ENCODE measurements around the gene DISC1.

Gene DISC1

GRCh38 chr1:231808990-231809389 lies 182.4 kb downstream of the DISC1 start:
- peak; percentile 59 for DNase-seq (ENCODE audit: low read depth)

GRCh38 chr1:231810415-231810814 lies 183.8 kb downstream of the DISC1 start:
- no peak for DNase-seq (ENCODE audit: low read depth)
- peaks cover 5% of the 10 kb centered on the region for H3K9me3 ChIP-seq (ENCODE audit: control insufficient read depth, low read length)
- H3K36me3 ChIP-seq (ENCODE audit: control insufficient read depth, insufficient read depth, low read length, severe bottlenecking) = no peaks in the 10 kb centered on the region
- peaks cover 11% of the 10 kb centered on the region for H3K4me1 ChIP-seq (ENCODE audit: control insufficient read depth, insufficient read depth, low read length)
- no peaks in the 10 kb centered on the region for H3K27me3 ChIP-seq (replicated peaks; ENCODE audit: control insufficient read depth, insufficient read depth, low read length)
- H3K9ac ChIP-seq (ENCODE audit: low read length) = no peak overlapping the region
- H3K4me3 ChIP-seq (ENCODE audit: low read length) = no peak overlapping the region

More at GRCh38 chr1:231808990-231809389, 182.4 kb downstream of the DISC1 start:
- Histone ChIP-seq H3K4me1 (ENCODE audit: control insufficient read depth, insufficient read depth, low read length) (peaks cover 11% of the 10 kb centered on the region), H3K27me3 (replicated peaks; ENCODE audit: control insufficient read depth, insufficient read depth, low read length) (no peaks in the 10 kb centered on the region), H3K9ac (ENCODE audit: low read length) (no peak overlapping the region), H3K4me3 (ENCODE audit: low read length) (no peak overlapping the region), H3K9me3 (ENCODE audit: control insufficient read depth, low read length) (peaks cover 5% of the 10 kb centered on the region), H3K36me3 (ENCODE audit: control insufficient read depth, insufficient read depth, low read length, severe bottlenecking) (no peaks in the 10 kb centered on the region)

DNA sequence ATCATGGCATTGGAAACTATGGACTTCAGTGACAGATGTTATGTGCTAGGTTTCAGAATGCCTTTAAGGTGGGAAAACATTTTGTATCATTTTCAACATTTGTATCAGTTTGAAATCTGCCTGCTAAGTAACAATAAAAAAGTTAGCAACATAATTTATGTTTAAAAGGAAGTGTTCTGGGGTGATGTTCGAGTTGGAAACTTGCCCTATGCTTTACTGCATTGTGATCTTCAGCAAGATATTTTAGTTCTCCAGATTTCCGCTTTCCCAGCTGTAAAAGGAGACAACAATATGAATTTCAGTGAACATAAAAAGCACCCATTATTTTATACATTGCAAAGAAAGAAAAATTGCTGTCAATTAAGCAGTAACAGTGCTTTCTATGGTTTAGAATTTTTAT lies 187.4 kb downstream of the DISC1 start:
- no peaks in the 10 kb centered on the region for H3K36me3 ChIP-seq (ENCODE audit: control insufficient read depth, insufficient read depth, low read length, severe bottlenecking)
- H3K4me3 ChIP-seq (ENCODE audit: low read length) = no peak overlapping the region
- peaks cover 5% of the 10 kb centered on the region for H3K9me3 ChIP-seq (ENCODE audit: control insufficient read depth, low read length)
- H3K27me3 ChIP-seq (replicated peaks; ENCODE audit: control insufficient read depth, insufficient read depth, low read length) = no peaks in the 10 kb centered on the region
- peaks cover 2% of the 10 kb centered on the region for H3K4me1 ChIP-seq (ENCODE audit: control insufficient read depth, insufficient read depth, low read length)
- no peak for DNase-seq (ENCODE audit: low read depth)
- H3K9ac ChIP-seq (ENCODE audit: low read length) = no peak overlapping the region

- no peaks in the 10 kb centered on the region for H3K27me3 ChIP-seq (replicated peaks; ENCODE audit: control insufficient read depth, insufficient read depth, low read length)
- peaks cover 5% of the 10 kb centered on the region for H3K9me3 ChIP-seq (ENCODE audit: control insufficient read depth, low read length)
- no peak for DNase-seq (ENCODE audit: low read depth)
- H3K9ac ChIP-seq (ENCODE audit: low read length) = no peak overlapping the region
- H3K4me1 ChIP-seq (ENCODE audit: control insufficient read depth, insufficient read depth, low read length) = no peaks in the 10 kb centered on the region
- H3K36me3 ChIP-seq (ENCODE audit: control insufficient read depth, insufficient read depth, low read length, severe bottlenecking) = no peaks in the 10 kb centered on the region
- no peak overlapping the region for H3K4me3 ChIP-seq (ENCODE audit: low read length)
Observed at GRCh38 chr1:231814521-231814920, 187.9 kb downstream of the DISC1 start.

GRCh38 chr1:231817801-231818200 lies 191.2 kb downstream of the DISC1 start:
- no peaks in the 10 kb centered on the region for H3K36me3 ChIP-seq (ENCODE audit: control insufficient read depth, insufficient read depth, low read length, severe bottlenecking)
- H3K4me3 ChIP-seq (ENCODE audit: low read length) = no peak overlapping the region
- no peak overlapping the region for H3K9ac ChIP-seq (ENCODE audit: low read length)
- no peak for DNase-seq (ENCODE audit: low read depth)
- peaks cover 5% of the 10 kb centered on the region for H3K9me3 ChIP-seq (ENCODE audit: control insufficient read depth, low read length)
- H3K4me1 ChIP-seq (ENCODE audit: control insufficient read depth, insufficient read depth, low read length) = no peaks in the 10 kb centered on the region
- H3K27me3 ChIP-seq (replicated peaks; ENCODE audit: control insufficient read depth, insufficient read depth, low read length) = no peaks in the 10 kb centered on the region

- H3K27me3 ChIP-seq (replicated peaks; ENCODE audit: control insufficient read depth, insufficient read depth, low read length) = no peaks in the 10 kb centered on the region
- no peak overlapping the region for H3K9ac ChIP-seq (ENCODE audit: low read length)
- no peaks in the 10 kb centered on the region for H3K36me3 ChIP-seq (ENCODE audit: control insufficient read depth, insufficient read depth, low read length, severe bottlenecking)
- peaks cover under 1% of the 10 kb centered on the region for H3K9me3 ChIP-seq (ENCODE audit: control insufficient read depth, low read length)
- no peak overlapping the region for H3K4me3 ChIP-seq (ENCODE audit: low read length)
- no peak for DNase-seq (ENCODE audit: low read depth)
- H3K4me1 ChIP-seq (ENCODE audit: control insufficient read depth, insufficient read depth, low read length) = no peaks in the 10 kb centered on the region
Observed at GRCh38 chr1:231818337-231818736, 191.7 kb downstream of the DISC1 start.

GRCh38 chr1:231821281-231821680 lies 194.7 kb downstream of the DISC1 start:
- H3K9me3 ChIP-seq (ENCODE audit: control insufficient read depth, low read length) = no peaks in the 10 kb centered on the region
- H3K9ac ChIP-seq (ENCODE audit: low read length) = no peak overlapping the region
- no peaks in the 10 kb centered on the region for H3K27me3 ChIP-seq (replicated peaks; ENCODE audit: control insufficient read depth, insufficient read depth, low read length)
- no peak for DNase-seq (ENCODE audit: low read depth)
- H3K4me1 ChIP-seq (ENCODE audit: control insufficient read depth, insufficient read depth, low read length) = no peaks in the 10 kb centered on the region
- no peaks in the 10 kb centered on the region for H3K36me3 ChIP-seq (ENCODE audit: control insufficient read depth, insufficient read depth, low read length, severe bottlenecking)
- H3K4me3 ChIP-seq (ENCODE audit: low read length) = no peak overlapping the region

DNA sequence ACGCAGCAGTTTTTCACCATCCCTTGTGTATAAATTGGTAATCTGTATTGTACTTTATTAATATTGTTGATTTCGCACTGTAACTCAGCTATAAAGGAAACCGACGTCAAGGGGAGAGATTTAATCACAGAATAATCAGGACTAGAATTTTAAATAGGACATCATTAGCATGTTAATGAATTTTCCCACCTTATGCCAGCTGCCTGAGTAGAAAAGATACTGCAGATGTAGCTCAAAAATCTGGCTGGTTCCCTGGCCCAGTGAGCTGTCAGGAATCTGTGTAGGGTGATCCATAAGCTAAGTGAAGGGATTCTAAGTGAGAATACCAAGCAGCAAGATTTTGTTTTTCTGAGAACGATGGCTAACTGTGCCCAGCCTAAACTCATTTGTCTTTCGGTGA lies 195.5 kb downstream of the DISC1 start:
- Histone ChIP-seq H3K9me3 (ENCODE audit: control insufficient read depth, low read length) (no peaks in the 10 kb centered on the region), H3K4me1 (ENCODE audit: control insufficient read depth, insufficient read depth, low read length) (no peaks in the 10 kb centered on the region), H3K4me3 (ENCODE audit: low read length) (no peak overlapping the region), H3K27me3 (replicated peaks; ENCODE audit: control insufficient read depth, insufficient read depth, low read length) (no peaks in the 10 kb centered on the region), H3K36me3 (ENCODE audit: control insufficient read depth, insufficient read depth, low read length, severe bottlenecking) (no peaks in the 10 kb centered on the region), H3K9ac (ENCODE audit: low read length) (no peak overlapping the region)
- DNase-seq (ENCODE audit: low read depth) = no peak

- no peaks in the 10 kb centered on the region for H3K9me3 ChIP-seq (ENCODE audit: control insufficient read depth, low read length)
- no peak overlapping the region for H3K9ac ChIP-seq (ENCODE audit: low read length)
- no peaks in the 10 kb centered on the region for H3K27me3 ChIP-seq (replicated peaks; ENCODE audit: control insufficient read depth, insufficient read depth, low read length)
- DNase-seq (ENCODE audit: low read depth) = no peak
- H3K4me1 ChIP-seq (ENCODE audit: control insufficient read depth, insufficient read depth, low read length) = peaks cover 19% of the 10 kb centered on the region
- H3K36me3 ChIP-seq (ENCODE audit: control insufficient read depth, insufficient read depth, low read length, severe bottlenecking) = no peaks in the 10 kb centered on the region
- no peak overlapping the region for H3K4me3 ChIP-seq (ENCODE audit: low read length)
Observed at GRCh38 chr1:231826566-231826965, 200.0 kb downstream of the DISC1 start.

DNA sequence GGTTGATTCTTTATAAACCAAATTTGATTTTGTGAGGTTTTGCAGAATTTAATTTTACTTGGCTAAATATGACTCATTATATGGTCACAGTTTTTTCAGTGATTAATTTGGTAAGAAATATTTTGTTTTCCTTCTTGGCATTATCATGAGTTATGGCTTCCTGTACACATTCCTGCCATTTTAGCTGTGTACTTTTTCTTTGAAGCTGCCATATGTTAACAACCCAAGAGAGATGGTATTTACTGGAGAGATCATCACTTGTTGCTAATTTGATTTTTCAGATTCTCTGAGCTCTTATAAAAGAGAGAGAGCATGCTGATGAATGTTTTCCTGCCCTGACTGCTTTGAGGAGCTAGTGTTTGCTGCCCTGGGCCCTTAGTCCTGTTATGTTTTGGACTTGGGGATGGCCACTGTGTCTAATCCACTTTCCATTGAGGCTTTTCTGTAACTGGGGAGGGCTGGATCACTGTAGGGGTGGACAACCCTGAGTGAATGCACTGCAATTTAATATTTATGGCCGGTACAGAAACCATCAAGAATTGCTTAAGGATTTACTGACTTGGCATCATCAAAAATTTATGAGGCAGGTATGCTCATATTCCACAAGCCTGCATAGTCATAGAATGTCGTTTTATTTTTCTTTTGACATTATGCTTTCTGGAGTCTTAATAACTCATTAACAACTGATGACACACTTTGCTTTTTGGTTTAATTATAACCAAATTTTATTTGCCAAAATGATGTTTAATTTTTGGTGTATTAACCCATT lies 200.9 kb downstream of the DISC1 start:
- Histone ChIP-seq H3K4me1 (ENCODE audit: control insufficient read depth, insufficient read depth, low read length) (peaks cover 19% of the 10 kb centered on the region), H3K4me3 (ENCODE audit: low read length) (peak overlapping the region; percentile 46), H3K36me3 (ENCODE audit: control insufficient read depth, insufficient read depth, low read length, severe bottlenecking) (no peaks in the 10 kb centered on the region), H3K9ac (ENCODE audit: low read length) (peak overlapping the region; percentile 52), H3K9me3 (ENCODE audit: control insufficient read depth, low read length) (no peaks in the 10 kb centered on the region), H3K27me3 (replicated peaks; ENCODE audit: control insufficient read depth, insufficient read depth, low read length) (no peaks in the 10 kb centered on the region)
- peak; percentile 55 for DNase-seq (ENCODE audit: low read depth)

GRCh38 chr1:231828182-231828920 lies 201.8 kb downstream of the DISC1 start:
- H3K27me3 ChIP-seq (replicated peaks; ENCODE audit: control insufficient read depth, insufficient read depth, low read length) = no peaks in the 10 kb centered on the region
- peak; percentile 97 for DNase-seq (ENCODE audit: low read depth)
- H3K36me3 ChIP-seq (ENCODE audit: control insufficient read depth, insufficient read depth, low read length, severe bottlenecking) = no peaks in the 10 kb centered on the region
- H3K9ac ChIP-seq (ENCODE audit: low read length) = peak overlapping the region; percentile 63
- H3K4me3 ChIP-seq (ENCODE audit: low read length) = peak overlapping the region; percentile 46
- H3K9me3 ChIP-seq (ENCODE audit: control insufficient read depth, low read length) = no peaks in the 10 kb centered on the region
- peaks cover 19% of the 10 kb centered on the region for H3K4me1 ChIP-seq (ENCODE audit: control insufficient read depth, insufficient read depth, low read length)
